GM12891 (cell line): ENCODE data around the gene ROBO2.

ENCODE experiments used
- PAX5 ChIP-seq: IDR thresholded peaks from 2 replicates; pipeline ENCODE4 v1.6.1; 2011; ENCODE audit warnings: low read length, moderate library complexity, mild to moderate bottlenecking; ENCODE audit not compliant: insufficient read depth, severe bottlenecking
- POLR2A ChIP-seq: IDR thresholded peaks from 2 replicates; pipeline ENCODE4 v1.6.1; 2011; ENCODE audit warnings: low read depth, low read length, control low read depth
- POLR2AphosphoS5 ChIP-seq: IDR thresholded peaks from 2 replicates; pipeline ENCODE4 v1.6.1; 2011; ENCODE audit warnings: low read depth, low read length, control low read depth
- TAF1 ChIP-seq: IDR thresholded peaks from 2 replicates; pipeline ENCODE4 v1.6.1; 2011; ENCODE audit warnings: low read depth, low read length, control low read depth

DNA sequence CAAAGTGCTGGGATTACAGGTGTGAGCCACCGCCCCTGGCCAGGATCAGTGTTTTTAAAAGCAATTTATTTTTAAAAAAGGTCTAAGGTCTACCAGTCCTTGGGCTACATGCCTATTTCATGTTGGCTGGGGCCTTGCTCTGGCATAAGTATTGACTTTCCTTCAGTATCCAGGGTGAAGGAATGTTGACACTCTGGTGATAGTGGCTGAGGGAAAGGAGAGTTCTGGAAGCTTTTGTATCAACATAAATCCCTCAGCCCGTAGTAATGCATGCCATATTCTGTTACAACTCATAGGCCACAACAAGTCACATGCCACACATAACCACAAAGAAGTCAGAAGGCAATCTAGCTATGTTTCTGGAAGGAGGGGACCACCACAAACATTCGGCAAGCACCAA, 273.9 kb downstream of the ROBO2 start:
- TF ChIP-seq POLR2AphosphoS5 (no peak), POLR2A (no peak), TAF1 (no peak), PAX5 (no peak)
